Muscle of leg (tissue), 11 donors: Measurements from ENCODE around the gene SEMA5B. TPM values are rescaled to one million over a fixed set of nuclear protein-coding genes. Genes with fewer than 3 reads are reported as not detected.

Source experiments
- DNase-seq: peaks from one replicate; pipeline ENCODE4 v3.0.0; 2013
- H3K27ac ChIP-seq: one replicate; pipeline ENCODE4 v1.5.1; 2013; ENCODE audit warnings: mild to moderate bottlenecking, low read length, control low read depth
- H3K27me3 ChIP-seq: one replicate; pipeline ENCODE4 v1.6.1; 2013; ENCODE audit warnings: low read length; ENCODE audit not compliant: control insufficient read depth, insufficient read depth
- H3K36me3 ChIP-seq: one replicate; pipeline ENCODE4 v1.6.1; 2013; ENCODE audit warnings: low read length; ENCODE audit not compliant: control insufficient read depth, insufficient read depth
- H3K4me1 ChIP-seq: one replicate; pipeline ENCODE4 v1.6.1; 2013; ENCODE audit warnings: low read length; ENCODE audit not compliant: control insufficient read depth, insufficient read depth
- H3K4me3 ChIP-seq: one replicate; pipeline ENCODE4 v1.5.1; 2013; ENCODE audit warnings: low read length, control low read depth
- H3K9me3 ChIP-seq: replicated peaks from 2 replicates; pipeline ENCODE4 v1.6.1; 2013; ENCODE audit warnings: low read depth, low read length; ENCODE audit not compliant: control insufficient read depth
- WGBS: methylation state at CpG from one replicate; pipeline ENCODE4 v1.1.5; 2013; ENCODE audit warnings: missing lambda C conversion rate; ENCODE audit not compliant: insufficient coverage; 5-methylcytosine and 5-hydroxymethylcytosine counted together
- polyA plus RNA-seq, 8 donors: library from polyadenylated mRNA; unstranded; fragments of 120-200 nt; gene quantifications; one replicate each; pipeline versions ENCODE4 v1.2.1 to v1.2.3, GENCODE V29; 2013; ENCODE audit warnings: inconsistent platforms in 1 of 8, low replicate concordance in 1 of 8; ENCODE audit not compliant: insufficient read length in 8 of 8, insufficient read depth in 1 of 8
- total RNA-seq: library from RNA; stranded (reverse); fragments of 120-200 nt; gene quantifications from one replicate; pipeline ENCODE4 v1.2.4, GENCODE V29; 2013

The SEMA5B gene
- total and polyA plus RNA-seq, 9 donors = 14.3 to 35.4 (median 25.7) TPM

- no CpG with 5 or more reads among the region's 6 CpGs for WGBS
- Histone ChIP-seq H3K27me3 (peaks cover 5% of the 10 kb centered on the region), H3K4me1 (peaks cover 21% of the 10 kb centered on the region), H3K4me3 (no peak overlapping the region), H3K36me3 (no peaks in the 10 kb centered on the region), H3K27ac (no peak overlapping the region), H3K9me3 (no peaks in the 10 kb centered on the region)
- no peak for DNase-seq
Observed at GRCh38 chr3:122941228-122942206, 86.0 kb downstream of the SEMA5B start.

GRCh38 chr3:122940628-122941086 is 86.9 kb downstream of the SEMA5B start:
- H3K4me3 ChIP-seq = no peak overlapping the region

GRCh38 chr3:122938783-122939425 is 88.7 kb downstream of the SEMA5B start:
- Histone ChIP-seq H3K4me3 (no peak overlapping the region), H3K36me3 (no peaks in the 10 kb centered on the region), H3K9me3 (no peaks in the 10 kb centered on the region), H3K4me1 (peaks cover 24% of the 10 kb centered on the region), H3K27me3 (peaks cover 5% of the 10 kb centered on the region), H3K27ac (no peak overlapping the region)
- WGBS = 88% methylated on average over 8 of the region's 9 CpGs
- DNase-seq = no peak

More at GRCh38 chr3:122940628-122941086, 86.9 kb downstream of the SEMA5B start:
- Histone ChIP-seq H3K9me3 (no peaks in the 10 kb centered on the region), H3K27ac (peak overlapping the region; percentile 47), H3K27me3 (peaks cover 5% of the 10 kb centered on the region), H3K36me3 (no peaks in the 10 kb centered on the region), H3K4me1 (peaks cover 26% of the 10 kb centered on the region)
- 23% methylated on average over 3 of the region's 5 CpGs for WGBS
- peak; percentile 76 for DNase-seq

- H3K27me3 ChIP-seq = peaks cover 3% of the 10 kb centered on the region
- H3K4me3 ChIP-seq = no peak overlapping the region
- H3K36me3 ChIP-seq = no peaks in the 10 kb centered on the region
- H3K9me3 ChIP-seq = no peaks in the 10 kb centered on the region
- WGBS = 89% methylated on average over 3 of the region's 4 CpGs
- peaks cover 14% of the 10 kb centered on the region for H3K4me1 ChIP-seq
- no peak for DNase-seq
- no peak overlapping the region for H3K27ac ChIP-seq
Observed at GRCh38 chr3:122937745-122938144, 89.8 kb downstream of the SEMA5B start.

- 79% methylated on average over 4 of the region's 5 CpGs for WGBS
- no peak overlapping the region for H3K4me3 ChIP-seq
- no peak overlapping the region for H3K27ac ChIP-seq
- H3K36me3 ChIP-seq = no peaks in the 10 kb centered on the region
- no peaks in the 10 kb centered on the region for H3K9me3 ChIP-seq
- H3K27me3 ChIP-seq = peaks cover 2% of the 10 kb centered on the region
- H3K4me1 ChIP-seq = peaks cover 12% of the 10 kb centered on the region
- DNase-seq = no peak
Observed at GRCh38 chr3:122936986-122937385, 90.6 kb downstream of the SEMA5B start.

- Histone ChIP-seq H3K4me1 (peaks cover 12% of the 10 kb centered on the region), H3K27ac (no peak overlapping the region), H3K36me3 (no peaks in the 10 kb centered on the region), H3K27me3 (no peaks in the 10 kb centered on the region), H3K9me3 (no peaks in the 10 kb centered on the region), H3K4me3 (no peak overlapping the region)
- WGBS = 40% methylated on average over 9 of the region's 9 CpGs
- DNase-seq = no peak
Observed at GRCh38 chr3:122936335-122936734, 91.2 kb downstream of the SEMA5B start.

- Histone ChIP-seq H3K4me1 (peaks cover 18% of the 10 kb centered on the region), H3K27ac (no peak overlapping the region), H3K4me3 (no peak overlapping the region), H3K9me3 (no peaks in the 10 kb centered on the region), H3K36me3 (no peaks in the 10 kb centered on the region), H3K27me3 (peaks cover 3% of the 10 kb centered on the region)
- no peak for DNase-seq
- WGBS = no CpG with 5 or more reads among the region's 1 CpG
Observed at GRCh38 chr3:122934251-122934650, 93.3 kb downstream of the SEMA5B start.

- Histone ChIP-seq H3K36me3 (no peaks in the 10 kb centered on the region), H3K27me3 (peaks cover 3% of the 10 kb centered on the region), H3K4me3 (no peak overlapping the region), H3K27ac (no peak overlapping the region), H3K4me1 (peaks cover 23% of the 10 kb centered on the region), H3K9me3 (no peaks in the 10 kb centered on the region)
- WGBS = 93% methylated on average over 3 of the region's 5 CpGs
- DNase-seq = no peak
Observed at GRCh38 chr3:122932251-122932967, 95.2 kb downstream of the SEMA5B start.

GRCh38 chr3:122931636-122932035 is 95.9 kb downstream of the SEMA5B start:
- H3K27me3 ChIP-seq = peaks cover 3% of the 10 kb centered on the region
- H3K9me3 ChIP-seq = no peaks in the 10 kb centered on the region
- no peak overlapping the region for H3K27ac ChIP-seq
- 70% methylated on average over 2 of the region's 4 CpGs for WGBS
- H3K36me3 ChIP-seq = no peaks in the 10 kb centered on the region
- no peak overlapping the region for H3K4me3 ChIP-seq
- no peak for DNase-seq
- peaks cover 23% of the 10 kb centered on the region for H3K4me1 ChIP-seq
